ENCODE data around the gene INPP4B.

DNA sequence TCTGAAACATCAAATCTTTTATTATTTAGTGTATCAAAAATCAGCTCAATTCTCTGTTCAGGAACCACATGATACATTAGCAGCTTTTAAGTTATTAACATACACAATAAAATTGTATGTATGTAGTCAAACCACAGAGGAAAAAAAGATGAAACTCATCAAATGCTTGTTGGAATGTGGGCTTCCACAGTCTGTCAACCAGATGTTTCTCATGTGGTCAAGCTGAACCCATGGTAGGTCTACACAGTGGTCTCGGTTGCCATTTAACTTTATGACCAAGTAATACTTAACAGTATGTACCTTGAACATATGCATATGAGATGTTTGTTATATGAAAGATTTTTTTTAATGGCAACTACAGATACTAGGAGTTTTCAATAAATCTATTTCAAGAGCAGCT, 781.9 kb downstream of the INPP4B start:
- TF ChIP-seq CTCF (conservative IDR thresholded peaks at IDR 0.05; ENCODE audit: low read depth, low read length) (no peak), EZH2 (IDR thresholded peaks at IDR 0.05; ENCODE audit: low read length, unreplicated experiment) (no peak)

Data from PC-3 (cell line).